Measurements from ENCODE around the gene DPP6.

DPP6 gene

GRCh38 chr7:154475864-154476263 is 423.7 kb downstream of the DPP6 start:
- DNase-seq: no peak

GRCh38 chr7:154480817-154481216 is 428.6 kb downstream of the DPP6 start:
- no peak for DNase-seq

- DNase-seq: no peak
Measured at GRCh38 chr7:154482863-154483262, 430.7 kb downstream of the DPP6 start.

- DNase-seq: peak; percentile 83 to 90
Measured at GRCh38 chr7:154484406-154484805, 432.2 kb downstream of the DPP6 start.

DNA sequence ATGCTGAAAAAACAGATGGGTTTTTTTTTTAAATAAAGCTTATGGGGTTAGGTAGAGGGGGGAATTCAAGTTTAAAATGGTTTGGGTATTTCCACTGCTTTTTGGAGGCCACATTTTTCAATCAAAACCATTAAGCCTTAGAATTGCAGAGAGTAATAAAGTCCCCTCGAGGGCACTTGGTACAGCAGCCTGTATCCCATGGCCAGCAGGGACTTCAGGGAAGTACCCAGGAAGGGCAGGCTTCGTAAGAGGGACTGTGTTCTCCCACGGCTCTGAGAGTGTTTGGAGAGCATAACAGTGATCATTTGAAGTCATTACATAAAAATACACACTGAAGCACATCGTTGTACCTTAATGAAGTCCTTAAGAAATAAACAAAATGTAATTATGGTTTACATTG is 432.7 kb downstream of the DPP6 start:
- DNase-seq: peak in 1 of 2 donors; percentile 34

DNA sequence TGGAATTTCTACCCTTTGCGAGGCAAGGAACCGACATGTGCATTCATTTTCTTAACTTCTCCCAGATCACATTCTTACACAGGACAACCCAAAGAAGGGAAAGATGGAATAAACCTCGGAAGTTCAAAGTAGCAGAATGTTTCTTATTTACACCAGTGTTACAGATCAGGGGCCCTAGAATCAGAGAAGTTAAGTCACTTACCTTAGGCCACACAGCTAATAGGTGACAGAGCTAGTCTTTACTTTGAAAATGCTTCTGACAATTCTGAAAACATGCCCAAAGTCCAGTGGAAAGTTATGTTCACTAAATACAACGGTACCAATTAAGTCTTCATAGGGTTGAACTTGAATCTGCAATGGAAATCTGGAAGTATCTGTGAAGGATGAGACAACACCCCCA is 437.7 kb downstream of the DPP6 start:
- no peak for DNase-seq

DNA sequence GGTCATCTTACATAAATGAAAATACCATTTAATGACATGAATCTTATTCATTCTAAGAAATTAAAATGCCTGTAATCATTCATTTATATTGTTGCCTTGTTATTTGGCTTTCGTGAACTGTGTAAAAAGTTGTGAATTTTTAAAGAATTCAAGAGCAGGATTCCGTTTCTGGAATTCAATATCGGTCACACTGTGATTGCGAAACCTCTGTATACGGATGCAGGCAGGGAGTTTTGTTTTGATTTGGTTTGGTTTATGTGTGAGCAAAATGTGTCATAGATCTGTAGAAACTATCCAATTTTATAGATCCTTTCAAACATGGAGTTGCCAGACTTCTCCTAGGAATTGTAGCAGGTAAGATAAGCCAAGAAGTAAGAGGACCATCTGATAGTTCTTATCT is 441.4 kb downstream of the DPP6 start:
- DNase-seq: no peak

GRCh38 chr7:154497751-154498150 is 445.6 kb downstream of the DPP6 start:
- DNase-seq: no peak

DNA sequence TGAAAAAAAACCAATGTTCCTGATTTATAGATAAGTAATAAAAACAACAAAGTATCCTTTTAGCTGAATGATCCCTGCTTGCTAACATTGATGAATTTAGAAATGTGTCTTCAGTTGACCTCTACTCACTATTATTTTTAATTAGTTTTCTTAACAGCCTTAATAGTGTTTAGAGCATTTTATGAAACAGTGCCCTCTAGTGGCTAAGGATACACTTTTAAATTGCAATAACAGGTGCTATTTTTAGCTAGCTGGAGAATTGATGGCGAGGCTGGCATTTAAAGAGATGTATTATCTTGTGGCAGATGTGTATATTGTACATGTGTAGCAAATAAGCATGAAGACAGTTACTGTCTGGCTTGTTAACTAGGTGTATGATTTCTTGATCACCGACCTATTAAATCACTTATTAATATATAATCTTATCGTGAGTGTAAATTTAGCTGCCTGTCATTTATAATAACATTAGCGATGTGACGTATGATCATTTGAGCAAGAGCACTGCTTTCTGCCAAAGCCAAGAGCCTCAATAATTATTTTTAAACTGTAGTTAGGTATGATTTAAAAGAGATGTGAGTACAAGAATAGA is 451.9 kb downstream of the DPP6 start:
- DNase-seq: peak in 1 of 2 donors; percentile 71

DNA sequence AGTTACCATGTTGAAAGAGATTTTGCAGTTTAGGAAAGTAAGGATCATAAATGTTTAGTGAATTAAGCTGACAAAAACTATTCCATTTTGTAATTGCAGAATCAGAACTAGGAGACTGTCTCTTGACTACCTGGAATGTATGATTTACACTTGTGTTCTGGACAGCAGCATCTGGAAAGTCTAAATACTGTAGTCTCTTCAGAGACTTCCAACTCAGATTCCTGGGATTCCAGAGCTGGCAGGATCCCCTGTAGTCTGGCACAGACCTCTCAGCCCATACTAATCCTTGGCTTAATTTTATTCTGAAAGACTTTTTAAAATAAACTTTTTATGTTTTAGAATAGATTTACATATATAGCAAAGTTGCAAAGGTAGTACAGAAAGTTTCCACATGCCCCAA is 452.7 kb downstream of the DPP6 start:
- no peak for DNase-seq

GRCh38 chr7:154505362-154505761 is 453.2 kb downstream of the DPP6 start:
- no peak for DNase-seq

DNA sequence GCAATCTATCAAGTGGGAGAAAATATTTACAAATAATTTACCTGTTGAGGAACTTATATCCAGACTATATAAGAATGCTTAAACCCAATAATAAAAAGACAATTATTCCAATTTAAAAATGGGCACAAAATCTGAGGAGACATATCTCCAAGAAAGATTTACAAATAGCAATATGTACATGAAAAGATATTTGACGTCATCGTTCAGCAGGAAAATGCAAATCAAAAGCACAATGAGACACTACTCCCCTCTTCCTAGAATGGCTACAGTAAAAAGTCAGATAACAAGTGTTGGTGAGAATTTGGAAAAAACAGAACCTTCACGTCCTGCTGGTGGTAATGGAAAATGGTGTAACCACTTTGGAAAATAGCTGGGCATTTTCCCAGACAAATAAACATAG is 457.0 kb downstream of the DPP6 start:
- DNase-seq: no peak

GRCh38 chr7:154512121-154512833 is 460.1 kb downstream of the DPP6 start:
- no peak for DNase-seq

DNA sequence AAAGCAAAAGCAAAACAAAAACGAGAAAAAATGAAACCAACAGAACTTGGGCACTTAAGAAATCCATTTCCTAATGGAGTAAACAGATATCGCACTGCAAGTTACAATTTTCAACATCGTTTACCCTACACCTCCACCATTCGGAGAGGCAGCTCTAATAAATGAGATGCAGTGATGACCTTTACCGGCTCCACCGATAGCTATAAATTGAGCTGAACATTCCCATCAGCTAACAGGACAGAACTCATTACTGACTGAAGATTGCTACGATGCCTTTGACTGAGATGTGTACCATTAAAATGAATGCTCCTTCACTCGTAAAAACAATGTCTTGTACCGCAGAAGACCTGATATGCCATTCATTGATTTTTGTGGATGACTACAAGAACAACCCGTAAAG is 465.6 kb downstream of the DPP6 start:
- no peak for DNase-seq

DNA sequence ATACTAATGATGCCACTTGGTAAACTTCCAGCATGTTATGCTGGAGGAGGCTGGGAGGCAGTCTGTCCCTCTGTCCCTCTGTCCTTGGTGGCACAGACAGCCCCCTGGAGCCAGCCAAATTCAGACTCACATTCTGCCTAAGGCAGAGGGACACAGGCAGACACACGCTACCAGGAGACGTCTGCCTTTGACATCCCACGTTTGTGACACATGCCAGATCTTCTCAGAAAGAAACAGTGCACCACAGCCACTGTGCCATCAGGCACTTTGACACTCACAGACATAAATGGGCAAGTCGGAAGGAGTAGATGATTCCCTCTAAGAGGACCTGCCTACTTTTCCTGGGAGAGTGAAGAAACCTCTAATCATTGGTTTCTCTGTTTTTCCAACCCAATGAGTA is 467.0 kb downstream of the DPP6 start:
- no peak for DNase-seq

DNA sequence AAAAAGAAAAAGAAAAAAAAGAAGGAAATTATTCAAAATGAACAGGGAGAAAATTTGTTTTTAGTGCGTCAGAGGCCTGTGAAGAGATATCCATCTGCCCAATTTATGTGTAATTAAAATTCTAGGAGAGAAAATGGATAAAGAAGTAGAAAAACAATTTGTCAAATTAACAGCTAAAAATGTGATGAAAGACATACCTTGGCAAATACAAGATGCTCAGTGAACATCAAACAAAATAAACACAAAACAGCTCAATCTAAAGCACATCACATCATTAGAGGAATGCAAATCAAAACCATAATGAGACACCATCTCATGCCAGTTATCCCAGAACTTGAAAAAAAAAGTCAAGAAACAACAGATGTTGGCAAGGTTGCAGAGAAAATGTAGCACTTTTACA is 477.9 kb downstream of the DPP6 start:
- DNase-seq: no peak

DNA sequence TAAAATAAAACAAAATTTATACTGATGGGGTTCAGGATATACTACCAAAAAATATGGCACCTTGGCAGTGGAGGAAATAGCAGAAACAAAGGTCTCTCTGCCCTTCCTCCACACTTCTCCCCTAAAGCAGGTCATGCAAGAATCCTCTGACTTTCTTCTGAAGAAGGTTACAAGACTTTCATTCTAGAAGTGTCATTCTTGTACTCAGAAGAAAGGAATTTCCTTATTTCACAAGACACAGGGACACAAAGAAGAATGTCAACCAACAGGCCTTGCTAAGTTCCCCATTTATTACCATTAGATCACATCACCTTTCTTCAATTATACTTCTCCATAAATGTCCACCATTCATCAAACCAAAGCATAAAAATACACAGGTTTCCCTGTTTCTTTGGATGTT is 480.6 kb downstream of the DPP6 start:
- no peak for DNase-seq

- DNase-seq: no peak
Measured at GRCh38 chr7:154540596-154540995, 488.4 kb downstream of the DPP6 start.

DNA sequence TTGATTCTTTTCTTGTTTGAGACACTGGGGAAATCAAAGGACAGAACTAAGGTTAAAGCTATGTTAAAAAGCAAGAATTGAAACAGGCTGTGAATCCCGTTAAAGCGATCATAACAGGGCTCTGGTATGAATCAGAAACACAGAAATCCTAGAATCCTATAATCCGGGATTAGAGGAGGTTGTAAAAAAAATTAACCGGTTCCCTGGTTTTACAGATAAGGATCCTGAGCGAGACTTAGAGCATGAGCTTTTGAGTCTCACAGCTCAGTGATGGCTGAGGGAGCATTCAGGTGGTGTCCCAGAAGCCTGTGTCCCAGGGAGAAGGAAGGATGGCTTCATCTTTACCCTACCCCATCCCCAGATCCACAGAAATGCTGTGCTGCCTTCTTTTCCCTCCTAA is 489.4 kb downstream of the DPP6 start:
- no peak for DNase-seq

GRCh38 chr7:154546946-154547587 is 494.9 kb downstream of the DPP6 start:
- DNase-seq: peak in 1 of 2 donors; percentile 74

DNA sequence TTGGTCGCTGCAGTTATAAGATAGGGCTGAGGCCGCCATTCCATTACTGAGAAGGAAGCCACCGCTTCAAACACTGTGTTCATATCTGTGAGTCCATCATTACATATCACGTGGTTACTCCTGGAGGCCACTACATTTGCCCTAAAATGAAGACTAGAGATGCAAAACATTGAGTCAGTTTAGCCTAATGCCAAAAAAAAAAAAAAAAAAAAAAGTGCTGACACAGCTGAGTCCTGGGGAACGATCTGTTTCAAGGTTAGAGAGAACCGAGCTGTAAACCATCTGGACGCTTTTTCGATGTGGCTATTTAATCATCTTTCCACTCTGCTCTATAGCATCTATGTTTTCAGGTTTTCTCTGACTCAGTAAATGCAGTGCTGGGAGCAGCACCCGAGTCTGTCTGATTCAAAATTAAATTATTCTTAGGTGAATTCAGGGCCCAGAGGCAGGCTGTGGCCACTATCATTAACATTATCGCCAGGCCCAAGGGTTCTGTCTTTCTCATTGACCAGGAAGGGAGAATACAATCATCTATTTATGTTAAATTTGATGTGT is 501.6 kb downstream of the DPP6 start:
- no peak for DNase-seq

DNA sequence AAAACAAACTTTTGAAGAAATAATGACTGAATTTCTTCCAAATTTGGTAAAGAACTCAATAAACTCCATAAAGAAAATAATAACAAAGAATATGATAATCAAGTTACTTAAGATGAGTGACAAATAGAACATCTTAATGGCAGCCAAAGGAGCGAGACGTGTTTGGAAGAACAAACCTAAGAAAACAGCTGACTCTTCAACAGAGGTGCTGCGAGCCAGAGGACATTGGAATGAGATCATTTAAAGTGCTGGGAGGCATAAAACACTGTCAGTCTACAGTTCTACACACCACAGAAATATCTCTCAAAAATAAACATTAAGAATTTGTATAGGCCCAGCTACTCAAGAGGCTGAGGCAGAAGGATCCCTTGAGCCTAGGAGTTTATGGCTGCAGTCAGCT is 507.3 kb downstream of the DPP6 start:
- DNase-seq: no peak

DNA sequence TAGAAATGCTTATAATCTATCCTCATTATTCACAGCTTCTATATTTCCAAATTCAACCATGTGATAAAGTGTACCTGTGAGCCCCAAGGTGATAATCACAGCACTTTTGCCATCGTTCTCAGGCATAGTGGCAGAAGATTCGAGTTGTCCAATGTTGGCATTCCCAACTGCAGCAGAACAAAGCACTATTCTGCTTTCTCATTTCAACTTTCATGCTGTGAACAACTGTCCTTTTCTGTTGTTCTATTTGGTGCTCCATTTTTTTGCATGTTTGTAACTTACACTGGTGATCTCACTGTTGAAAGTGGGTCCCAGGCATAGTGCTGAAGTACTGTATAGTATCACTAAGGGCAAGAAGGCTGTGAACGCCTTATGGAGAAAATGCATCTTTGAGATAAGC is 512.5 kb downstream of the DPP6 start:
- DNase-seq: peak in 1 of 2 donors; percentile 33

- no peak for DNase-seq
Measured at GRCh38 chr7:154566877-154567276, 514.7 kb downstream of the DPP6 start.
